Measurements from ENCODE around the gene UNK.
"Not testable (repeated sequence)": the region's sequence is repeated elsewhere in the genome, so short reads cannot be mapped to it uniquely, and the experiment has no call there.

UNK gene

GRCh38 chr17:75848523-75849278, 64.1 kb downstream of the UNK start:
- Histone ChIP-seq H3K27ac (ENCODE audit: insufficient read depth, low read length, poor library complexity, severe bottlenecking) (peak overlapping the region; percentile 22), H3K27me3 (replicated peaks; ENCODE audit: control insufficient read depth, insufficient read depth, low read length, poor library complexity, severe bottlenecking) (no peaks in the 10 kb centered on the region), H3K4me1 (ENCODE audit: control insufficient read depth, insufficient read depth, low read length, poor library complexity, severe bottlenecking) (peaks cover 26% of the 10 kb centered on the region), H3K36me3 (ENCODE audit: control insufficient read depth, insufficient read depth, low read length) (peaks cover 61% of the 10 kb centered on the region), H3K4me3 (ENCODE audit: insufficient read depth, low read depth, low read length, poor library complexity, severe bottlenecking) (no peak overlapping the region), H3K9me3 (ENCODE audit: control insufficient read depth, low read length) (no peaks in the 10 kb centered on the region)
- peak; percentile 55 to 74 (median 69) for DNase-seq

GRCh38 chr17:75849279-75849646, 64.7 kb downstream of the UNK start:
- H3K27me3 ChIP-seq (replicated peaks; ENCODE audit: control insufficient read depth, insufficient read depth, low read length, poor library complexity, severe bottlenecking): no peaks in the 10 kb centered on the region
- no peaks in the 10 kb centered on the region for H3K9me3 ChIP-seq (ENCODE audit: control insufficient read depth, low read length)
- no peak for DNase-seq
- H3K27ac ChIP-seq (ENCODE audit: insufficient read depth, low read length, poor library complexity, severe bottlenecking): no peak overlapping the region
- peaks cover 24% of the 10 kb centered on the region for H3K4me1 ChIP-seq (ENCODE audit: control insufficient read depth, insufficient read depth, low read length, poor library complexity, severe bottlenecking)
- peaks cover 61% of the 10 kb centered on the region for H3K36me3 ChIP-seq (ENCODE audit: control insufficient read depth, insufficient read depth, low read length)
- no peak overlapping the region for H3K4me3 ChIP-seq (ENCODE audit: insufficient read depth, low read depth, low read length, poor library complexity, severe bottlenecking)

GRCh38 chr17:75849724-75850123, 65.1 kb downstream of the UNK start:
- Histone ChIP-seq H3K36me3 (ENCODE audit: control insufficient read depth, insufficient read depth, low read length) (peaks cover 61% of the 10 kb centered on the region), H3K27ac (ENCODE audit: insufficient read depth, low read length, poor library complexity, severe bottlenecking) (no peak overlapping the region)

GRCh38 chr17:75850928-75851692, 66.5 kb downstream of the UNK start:
- no peak overlapping the region for H3K4me3 ChIP-seq (ENCODE audit: insufficient read depth, low read depth, low read length, poor library complexity, severe bottlenecking)
- no peaks in the 10 kb centered on the region for H3K9me3 ChIP-seq (ENCODE audit: control insufficient read depth, low read length)
- no peaks in the 10 kb centered on the region for H3K27me3 ChIP-seq (replicated peaks; ENCODE audit: control insufficient read depth, insufficient read depth, low read length, poor library complexity, severe bottlenecking)
- H3K4me1 ChIP-seq (ENCODE audit: control insufficient read depth, insufficient read depth, low read length, poor library complexity, severe bottlenecking): peaks cover 18% of the 10 kb centered on the region
- peaks cover 56% of the 10 kb centered on the region for H3K36me3 ChIP-seq (ENCODE audit: control insufficient read depth, insufficient read depth, low read length)
- no peak for DNase-seq
- H3K27ac ChIP-seq (ENCODE audit: insufficient read depth, low read length, poor library complexity, severe bottlenecking): no peak overlapping the region

More at GRCh38 chr17:75849724-75850123, 65.1 kb downstream of the UNK start:
- no peak overlapping the region for H3K4me3 ChIP-seq (ENCODE audit: insufficient read depth, low read depth, low read length, poor library complexity, severe bottlenecking)
- peaks cover 24% of the 10 kb centered on the region for H3K4me1 ChIP-seq (ENCODE audit: control insufficient read depth, insufficient read depth, low read length, poor library complexity, severe bottlenecking)
- H3K27me3 ChIP-seq (replicated peaks; ENCODE audit: control insufficient read depth, insufficient read depth, low read length, poor library complexity, severe bottlenecking): no peaks in the 10 kb centered on the region
- DNase-seq: no peak
- no peaks in the 10 kb centered on the region for H3K9me3 ChIP-seq (ENCODE audit: control insufficient read depth, low read length)

GRCh38 chr17:75851693-75851991, 67.0 kb downstream of the UNK start:
- H3K4me3 ChIP-seq (ENCODE audit: insufficient read depth, low read depth, low read length, poor library complexity, severe bottlenecking); H3K27me3 ChIP-seq (replicated peaks; ENCODE audit: control insufficient read depth, insufficient read depth, low read length, poor library complexity, severe bottlenecking); DNase-seq; H3K27ac ChIP-seq (ENCODE audit: insufficient read depth, low read length, poor library complexity, severe bottlenecking); H3K9me3 ChIP-seq (ENCODE audit: control insufficient read depth, low read length): not testable (repeated sequence)
- Histone ChIP-seq H3K4me1 (ENCODE audit: control insufficient read depth, insufficient read depth, low read length, poor library complexity, severe bottlenecking) (peaks cover 24% of the 10 kb centered on the region), H3K36me3 (ENCODE audit: control insufficient read depth, insufficient read depth, low read length) (peaks cover 51% of the 10 kb centered on the region)

- Histone ChIP-seq H3K27me3 (replicated peaks; ENCODE audit: control insufficient read depth, insufficient read depth, low read length, poor library complexity, severe bottlenecking) (no peaks in the 10 kb centered on the region), H3K27ac (ENCODE audit: insufficient read depth, low read length, poor library complexity, severe bottlenecking) (no peak overlapping the region), H3K4me1 (ENCODE audit: control insufficient read depth, insufficient read depth, low read length, poor library complexity, severe bottlenecking) (peaks cover 27% of the 10 kb centered on the region), H3K4me3 (ENCODE audit: insufficient read depth, low read depth, low read length, poor library complexity, severe bottlenecking) (no peak overlapping the region), H3K9me3 (ENCODE audit: control insufficient read depth, low read length) (no peaks in the 10 kb centered on the region), H3K36me3 (ENCODE audit: control insufficient read depth, insufficient read depth, low read length) (peaks cover 33% of the 10 kb centered on the region)
- DNase-seq: no peak
Observed at GRCh38 chr17:75853433-75853832, 68.8 kb downstream of the UNK start.

- Histone ChIP-seq H3K4me1 (ENCODE audit: control insufficient read depth, insufficient read depth, low read length, poor library complexity, severe bottlenecking) (peaks cover 26% of the 10 kb centered on the region), H3K4me3 (ENCODE audit: insufficient read depth, low read depth, low read length, poor library complexity, severe bottlenecking) (peak overlapping the region; percentile 65), H3K27ac (ENCODE audit: insufficient read depth, low read length, poor library complexity, severe bottlenecking) (peak overlapping the region; percentile 81), H3K9me3 (ENCODE audit: control insufficient read depth, low read length) (no peaks in the 10 kb centered on the region), H3K27me3 (replicated peaks; ENCODE audit: control insufficient read depth, insufficient read depth, low read length, poor library complexity, severe bottlenecking) (no peaks in the 10 kb centered on the region), H3K36me3 (ENCODE audit: control insufficient read depth, insufficient read depth, low read length) (peaks cover 26% of the 10 kb centered on the region)
- no peak for DNase-seq
Observed at GRCh38 chr17:75854101-75854748, 69.6 kb downstream of the UNK start.

GRCh38 chr17:75854881-75855309, 70.3 kb downstream of the UNK start:
- DNase-seq: no peak
- no peaks in the 10 kb centered on the region for H3K9me3 ChIP-seq (ENCODE audit: control insufficient read depth, low read length)
- H3K4me1 ChIP-seq (ENCODE audit: control insufficient read depth, insufficient read depth, low read length, poor library complexity, severe bottlenecking): peaks cover 27% of the 10 kb centered on the region
- peaks cover 19% of the 10 kb centered on the region for H3K36me3 ChIP-seq (ENCODE audit: control insufficient read depth, insufficient read depth, low read length)
- H3K27me3 ChIP-seq (replicated peaks; ENCODE audit: control insufficient read depth, insufficient read depth, low read length, poor library complexity, severe bottlenecking): no peaks in the 10 kb centered on the region
- H3K4me3 ChIP-seq (ENCODE audit: insufficient read depth, low read depth, low read length, poor library complexity, severe bottlenecking): peak overlapping the region; percentile 65
- peak overlapping the region; percentile 81 for H3K27ac ChIP-seq (ENCODE audit: insufficient read depth, low read length, poor library complexity, severe bottlenecking)

GRCh38 chr17:75855310-75856061, 70.9 kb downstream of the UNK start, which contains the start of gene WBP2:
TSS of gene WBP2 (minus strand) at chr17:75855335. CDS start at chr17:75855297, 38 bp downstream.
- Histone ChIP-seq H3K27ac (ENCODE audit: insufficient read depth, low read length, poor library complexity, severe bottlenecking) (peak within 1 kb of the TSS; percentile 84), H3K4me3 (ENCODE audit: insufficient read depth, low read depth, low read length, poor library complexity, severe bottlenecking) (peak within 1 kb of the TSS; percentile 72), H3K9me3 (ENCODE audit: control insufficient read depth, low read length) (no peaks in the 10 kb centered on the region), H3K36me3 (ENCODE audit: control insufficient read depth, insufficient read depth, low read length) (peaks cover 13% of the 10 kb centered on the region), H3K4me1 (ENCODE audit: control insufficient read depth, insufficient read depth, low read length, poor library complexity, severe bottlenecking) (peaks cover 27% of the 10 kb centered on the region), H3K27me3 (replicated peaks; ENCODE audit: control insufficient read depth, insufficient read depth, low read length, poor library complexity, severe bottlenecking) (no peaks in the 10 kb centered on the region)
- DNase-seq: peak; percentile 95 to 98 (median 97)

Data from effector memory CD4-positive, alpha-beta T cell (primary cell).